ENCODE data around the gene TECPR1.
"Not testable (repeated sequence)": the region's sequence is repeated elsewhere in the genome, so short reads cannot be mapped to it uniquely, and the experiment has no call there.

Gene TECPR1

DNA sequence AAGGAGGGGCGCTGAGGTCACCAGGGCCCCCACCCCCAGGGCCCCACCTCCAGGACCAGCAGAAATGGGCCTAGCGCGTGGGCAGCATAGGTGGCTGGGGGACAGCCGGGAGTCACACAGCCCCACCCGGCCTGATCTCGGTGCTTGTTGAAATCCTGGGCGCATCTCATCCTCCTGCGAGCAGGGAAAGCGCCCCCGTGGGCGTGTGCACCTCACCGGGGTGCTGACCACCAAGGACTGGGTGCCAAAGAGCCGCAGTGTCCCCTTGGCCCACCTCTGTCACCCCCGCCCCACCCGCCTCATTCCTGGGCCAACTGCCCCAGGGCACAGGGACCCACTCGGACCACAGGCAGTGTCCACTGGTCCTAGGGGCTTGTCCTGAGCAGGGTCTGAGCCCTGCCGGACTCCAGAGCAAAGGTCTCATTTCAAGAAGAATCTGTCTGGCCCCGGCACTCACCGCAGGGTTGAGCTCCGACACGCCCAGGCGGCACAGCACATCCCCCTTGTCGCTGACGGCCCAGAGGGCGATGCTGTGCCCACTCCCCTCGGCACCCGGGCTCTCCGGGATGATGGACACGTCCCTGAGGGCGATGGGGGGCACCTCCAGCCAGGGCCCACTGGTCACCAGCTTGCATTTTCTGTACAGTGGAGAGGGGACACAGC lies 29.4 kb downstream of the TECPR1 start:
- Histone ChIP-seq H3K79me2 (ENCODE audit: insufficient read depth, low read depth) (no peaks in the 10 kb centered on the region), H3K27me3 (ENCODE audit: insufficient read depth, low read depth) (no peaks in the 10 kb centered on the region), H3K27ac (no peak overlapping the region), H3K4me2 (no peak overlapping the region), H3K4me1 (ENCODE audit: low read depth, poor library complexity, severe bottlenecking) (peaks cover 18% of the 10 kb centered on the region), H3K36me3 (ENCODE audit: insufficient read depth) (no peaks in the 10 kb centered on the region), H2AFZ (ENCODE audit: low read depth) (no peak overlapping the region), H3K4me3 (IDR thresholded peaks at IDR 0.05; ENCODE audit: insufficient read depth, low read depth, low read length) (no peak overlapping the region), H4K20me1 (ENCODE audit: insufficient read depth) (no peaks in the 10 kb centered on the region), H3K9ac (no peak overlapping the region)
- TF ChIP-seq, protein P1, sequence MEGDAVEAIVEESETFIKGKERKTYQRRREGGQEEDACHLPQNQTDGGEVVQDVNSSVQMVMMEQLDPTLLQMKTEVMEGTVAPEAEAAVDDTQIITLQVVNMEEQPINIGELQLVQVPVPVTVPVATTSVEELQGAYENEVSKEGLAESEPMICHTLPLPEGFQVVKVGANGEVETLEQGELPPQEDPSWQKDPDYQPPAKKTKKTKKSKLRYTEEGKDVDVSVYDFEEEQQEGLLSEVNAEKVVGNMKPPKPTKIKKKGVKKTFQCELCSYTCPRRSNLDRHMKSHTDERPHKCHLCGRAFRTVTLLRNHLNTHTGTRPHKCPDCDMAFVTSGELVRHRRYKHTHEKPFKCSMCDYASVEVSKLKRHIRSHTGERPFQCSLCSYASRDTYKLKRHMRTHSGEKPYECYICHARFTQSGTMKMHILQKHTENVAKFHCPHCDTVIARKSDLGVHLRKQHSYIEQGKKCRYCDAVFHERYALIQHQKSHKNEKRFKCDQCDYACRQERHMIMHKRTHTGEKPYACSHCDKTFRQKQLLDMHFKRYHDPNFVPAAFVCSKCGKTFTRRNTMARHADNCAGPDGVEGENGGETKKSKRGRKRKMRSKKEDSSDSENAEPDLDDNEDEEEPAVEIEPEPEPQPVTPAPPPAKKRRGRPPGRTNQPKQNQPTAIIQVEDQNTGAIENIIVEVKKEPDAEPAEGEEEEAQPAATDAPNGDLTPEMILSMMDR (conservative IDR thresholded peaks at IDR 0.05; ENCODE audit: low read depth, low read length): no peak

GRCh38 chr7:98221611-98222532 lies 30.2 kb downstream of the TECPR1 start:
- H3K4me1 ChIP-seq (ENCODE audit: low read depth, poor library complexity, severe bottlenecking): peaks cover 18% of the 10 kb centered on the region
- H3K4me2 ChIP-seq: no peak overlapping the region
- TF ChIP-seq, protein P1 (conservative IDR thresholded peaks at IDR 0.05; ENCODE audit: low read depth, low read length): no peak
- H3K27ac ChIP-seq: no peak overlapping the region
- no peak overlapping the region for H3K4me3 ChIP-seq (IDR thresholded peaks at IDR 0.05; ENCODE audit: insufficient read depth, low read depth, low read length)
- no peak overlapping the region for H2AFZ ChIP-seq (ENCODE audit: low read depth)
- H3K9ac ChIP-seq: no peak overlapping the region
- H3K79me2 ChIP-seq (ENCODE audit: insufficient read depth, low read depth): no peaks in the 10 kb centered on the region
- H4K20me1 ChIP-seq (ENCODE audit: insufficient read depth): no peaks in the 10 kb centered on the region
- no peaks in the 10 kb centered on the region for H3K27me3 ChIP-seq (ENCODE audit: insufficient read depth, low read depth)
- no peaks in the 10 kb centered on the region for H3K36me3 ChIP-seq (ENCODE audit: insufficient read depth)

- H3K27me3 ChIP-seq (ENCODE audit: insufficient read depth, low read depth); H3K9ac ChIP-seq; H3K27ac ChIP-seq; H2AFZ ChIP-seq (ENCODE audit: low read depth); H3K36me3 ChIP-seq (ENCODE audit: insufficient read depth); H3K79me2 ChIP-seq (ENCODE audit: insufficient read depth, low read depth); H3K4me2 ChIP-seq; H3K4me3 ChIP-seq (IDR thresholded peaks at IDR 0.05; ENCODE audit: insufficient read depth, low read depth, low read length); H4K20me1 ChIP-seq (ENCODE audit: insufficient read depth): not testable (repeated sequence)
- H3K4me1 ChIP-seq (ENCODE audit: low read depth, poor library complexity, severe bottlenecking): peaks cover 18% of the 10 kb centered on the region
These were observed 32.6 kb downstream of the TECPR1 start for GRCh38 chr7:98219382-98219781.

DNA sequence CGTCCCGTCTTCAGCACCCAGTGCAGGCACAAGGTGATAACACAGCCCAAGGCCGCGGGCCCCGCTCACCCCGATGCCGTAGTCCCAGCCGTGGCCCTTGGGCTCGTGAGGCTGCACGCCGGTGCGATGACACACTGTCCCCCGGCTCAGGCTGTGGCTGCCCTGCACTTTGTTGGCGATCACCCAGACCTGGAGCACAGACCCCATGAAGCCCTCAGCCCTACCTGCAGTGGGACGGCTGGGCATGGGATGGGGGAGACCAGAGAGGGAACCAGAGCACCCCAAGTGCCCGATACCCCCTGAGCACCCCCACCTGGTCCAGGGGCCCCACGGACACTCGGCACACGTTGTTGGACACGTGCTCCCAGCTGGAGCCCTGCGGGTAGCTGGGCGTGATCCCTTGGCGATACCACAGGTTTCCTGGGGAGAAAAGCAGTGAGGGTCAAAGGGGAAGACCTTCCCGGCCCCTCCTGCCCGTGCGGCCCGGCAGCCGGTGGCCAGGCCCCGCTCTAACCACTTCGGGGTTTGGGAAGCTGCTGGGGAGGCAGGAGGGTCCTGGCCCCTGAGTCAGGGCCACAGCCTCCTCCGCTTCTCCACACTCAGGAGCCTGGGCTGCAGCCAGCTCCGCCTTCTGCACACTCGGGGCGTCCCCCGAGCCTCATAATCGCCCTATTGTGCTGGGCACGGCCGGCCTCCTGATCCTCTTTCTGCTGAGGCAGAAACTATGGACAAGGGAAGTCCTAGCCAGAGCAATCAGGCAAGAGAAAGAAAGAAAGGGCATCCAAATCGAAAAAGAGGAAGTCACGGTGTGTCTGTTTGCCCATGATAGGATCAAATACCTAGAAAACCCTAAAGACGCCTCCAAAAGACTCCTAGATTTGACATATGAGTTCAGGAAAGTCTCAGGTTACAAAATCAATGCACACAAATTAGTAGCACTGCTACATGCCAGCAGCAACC lies 34.1 kb downstream of the TECPR1 start:
- no peak overlapping the region for H3K4me3 ChIP-seq (IDR thresholded peaks at IDR 0.05; ENCODE audit: insufficient read depth, low read depth, low read length)
- no peaks in the 10 kb centered on the region for H4K20me1 ChIP-seq (ENCODE audit: insufficient read depth)
- H3K4me1 ChIP-seq (ENCODE audit: low read depth, poor library complexity, severe bottlenecking): peaks cover 19% of the 10 kb centered on the region
- H3K4me2 ChIP-seq: no peak overlapping the region
- TF ChIP-seq, protein P1 (conservative IDR thresholded peaks at IDR 0.05; ENCODE audit: low read depth, low read length): no peak
- no peaks in the 10 kb centered on the region; the same call in 1 of the 2 replicates for H3K79me2 ChIP-seq (ENCODE audit: insufficient read depth, low read depth)
- no peak overlapping the region for H2AFZ ChIP-seq (ENCODE audit: low read depth)
- no peaks in the 10 kb centered on the region for H3K27me3 ChIP-seq (ENCODE audit: insufficient read depth, low read depth)
- H3K36me3 ChIP-seq (ENCODE audit: insufficient read depth): no peaks in the 10 kb centered on the region
- H3K9ac ChIP-seq: no peak overlapping the region
- no peak overlapping the region for H3K27ac ChIP-seq
